Measurements from ENCODE around the gene LRRC56. TPM values are rescaled to one million over a fixed set of nuclear protein-coding genes. Genes with fewer than 3 reads are reported as not detected.

LRRC56 gene
- total RNA-seq, 120 experiments from 2014 or later: 1.5 to 6.7 (median 3.8) TPM

Small RNA genes within 50 kb of the gene (microRNA-seq; reads per million reads assigned to microRNA genes)
- gene MIR210: 57.9 to 443 (median 214) reads per million in 43 experiments

Other genes starting within 250 kb of the LRRC56 start
- 10 to 100 TPM in 62 of 120 experiments, 1 to 10 TPM in 58; 2.7 to 23.2 (median 10.1) TPM for gene PGGHG, start 248.4 kb upstream of the LRRC56 start, total RNA-seq
- gene IFITM5, start 238.0 kb upstream of the LRRC56 start, total RNA-seq: under 1 TPM in 1 of 120 experiments, not detected in 119; 0.76 TPM
- gene IFITM2, start 229.7 kb upstream of the LRRC56 start, total RNA-seq: 100 to 1,000 TPM in 70 of 120 experiments, 10 to 100 TPM in 50; 21.6 to 340 (median 114) TPM
- 100 to 1,000 TPM in 23 of 120 experiments, 10 to 100 TPM in 97; 19.2 to 217 (median 70.2) TPM for gene IFITM1, start 223.5 kb upstream of the LRRC56 start, total RNA-seq
- 100 to 1,000 TPM in 115 of 120 experiments, 10 to 100 TPM in 5; 78.3 to 905 (median 216) TPM for gene IFITM3, start 216.7 kb upstream of the LRRC56 start, total RNA-seq
- gene B4GALNT4, start 168.0 kb upstream of the LRRC56 start, total RNA-seq: 100 to 1,000 TPM in 116 of 120 experiments, 10 to 100 TPM in 4; 81.4 to 330 (median 132) TPM
- gene PKP3, start 143.3 kb upstream of the LRRC56 start, total RNA-seq: 1 to 10 TPM in 96 of 120 experiments, under 1 TPM in 22, not detected in 2; 0.29 to 5.2 (median 1.7) TPM
- gene SIGIRR, start 122.5 kb upstream of the LRRC56 start, total RNA-seq: 10 to 100 TPM; 13.7 to 52.3 (median 29.2) TPM
- under 1 TPM in 21 of 120 experiments, not detected in 99; 0.08 to 0.70 (median 0.20) TPM for gene ANO9, start 95.5 kb upstream of the LRRC56 start, total RNA-seq
- gene PTDSS2, start 87.2 kb upstream of the LRRC56 start, total RNA-seq: 10 to 100 TPM; 32.5 to 82.7 (median 53.2) TPM
- gene RNH1, start 30.3 kb upstream of the LRRC56 start, total RNA-seq: 100 to 1,000 TPM in 68 of 120 experiments, 10 to 100 TPM in 52; 67.4 to 242 (median 102) TPM
- 100 to 1,000 TPM in 19 of 120 experiments, 10 to 100 TPM in 101; 50.7 to 122 (median 86.8) TPM for gene HRAS, start 2.0 kb upstream of the LRRC56 start, total RNA-seq
- gene LMNTD2, start 23.2 kb downstream of the LRRC56 start, total RNA-seq: 1 to 10 TPM in 17 of 120 experiments, under 1 TPM in 67, not detected in 36; 0.20 to 2.8 (median 0.70) TPM
- gene RASSF7, start 23.4 kb downstream of the LRRC56 start, total RNA-seq: 10 to 100 TPM in 34 of 120 experiments, 1 to 10 TPM in 86; 4.1 to 15.0 (median 8.8) TPM
- 10 to 100 TPM; 24.7 to 43.4 (median 32.3) TPM for gene PHRF1, start 38.9 kb downstream of the LRRC56 start, total RNA-seq
- 10 to 100 TPM in 62 of 120 experiments, 1 to 10 TPM in 58; 3.7 to 42.0 (median 10.2) TPM for gene IRF7, start 78.4 kb downstream of the LRRC56 start, total RNA-seq
- gene CDHR5, start 87.4 kb downstream of the LRRC56 start, total RNA-seq: not detected
- 1 to 10 TPM in 2 of 120 experiments, not detected in 118; 1.6 to 3.1 TPM for gene SCT, start 89.7 kb downstream of the LRRC56 start, total RNA-seq
- 1 to 10 TPM in 111 of 120 experiments, under 1 TPM in 7, not detected in 2; 0.55 to 8.4 (median 3.0) TPM for gene DRD4, start 99.7 kb downstream of the LRRC56 start, total RNA-seq
- gene DEAF1, start 157.7 kb downstream of the LRRC56 start, total RNA-seq: 100 to 1,000 TPM in 119 of 120 experiments, 10 to 100 TPM in 1; 72.0 to 250 (median 144) TPM
- 10 to 100 TPM; 14.5 to 48.6 (median 27.2) TPM for gene TMEM80, start 158.3 kb downstream of the LRRC56 start, total RNA-seq
- 10 to 100 TPM; 10.3 to 57.6 (median 18.1) TPM for gene EPS8L2, start 168.7 kb downstream of the LRRC56 start, total RNA-seq
- gene TALDO1, start 209.9 kb downstream of the LRRC56 start, total RNA-seq: 100 to 1,000 TPM in 96 of 120 experiments, 10 to 100 TPM in 24; 58.9 to 258 (median 114) TPM
- gene GATD1, start 240.0 kb downstream of the LRRC56 start, total RNA-seq: 100 to 1,000 TPM in 50 of 120 experiments, 10 to 100 TPM in 70; 70.3 to 151 (median 96.8) TPM